Measurements from ENCODE around the gene PEPD.
A peak's percentile ranks its signal among the peaks of the same experiment; 100 is the strongest.

PEPD gene

DNA sequence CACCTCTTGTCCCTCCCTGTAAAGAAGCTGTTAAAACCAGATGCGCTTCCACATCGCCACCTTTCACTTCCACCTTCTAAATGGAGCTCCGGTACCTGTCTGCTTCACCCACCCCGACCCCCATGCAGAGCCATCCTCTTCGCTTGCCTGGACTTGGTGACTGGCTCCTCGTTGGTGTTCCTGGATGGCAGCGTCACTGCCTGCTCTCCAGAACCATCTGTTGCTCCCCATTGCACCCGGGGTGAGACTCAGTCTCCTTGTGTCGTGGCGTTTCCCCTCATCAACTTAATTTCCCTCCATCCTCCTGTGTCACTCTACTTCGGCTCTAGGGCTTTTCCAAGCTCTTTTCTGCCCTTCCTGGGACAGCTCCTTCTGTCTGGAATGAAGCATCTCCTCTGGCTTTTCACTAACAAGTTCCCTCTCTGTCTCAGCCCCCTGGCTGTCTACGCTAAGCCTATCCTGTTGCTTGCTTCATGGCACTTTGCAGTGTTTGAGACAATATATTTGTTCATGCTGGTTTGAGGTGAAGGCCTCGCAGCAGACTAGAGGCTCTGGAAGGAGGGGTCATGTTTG, 137.8 kb downstream of the PEPD start:
- no peak for DNase-seq (ENCODE audit: low read depth in 2 of 2)

DNA sequence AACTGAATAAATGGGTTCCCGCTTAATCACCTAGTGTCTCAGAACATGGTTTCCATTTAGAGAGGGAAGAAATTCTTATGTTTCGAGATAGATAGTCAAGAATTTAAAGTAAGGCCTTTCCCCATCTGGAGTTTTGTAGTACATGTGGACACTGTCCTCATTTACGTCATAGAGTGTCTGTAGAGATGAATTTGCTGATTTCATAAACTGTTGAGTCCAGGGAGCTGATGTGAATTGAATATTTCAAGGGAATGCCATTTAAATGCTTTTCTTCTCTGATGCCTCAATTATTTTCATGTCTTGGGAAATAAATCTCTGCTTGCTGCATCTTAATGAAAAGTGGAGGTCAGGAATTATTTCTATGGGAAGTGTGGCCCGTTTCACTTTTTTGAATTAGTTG, 138.6 kb downstream of the PEPD start:
- DNase-seq (ENCODE audit: low read depth in 2 of 2) = no peak

DNA sequence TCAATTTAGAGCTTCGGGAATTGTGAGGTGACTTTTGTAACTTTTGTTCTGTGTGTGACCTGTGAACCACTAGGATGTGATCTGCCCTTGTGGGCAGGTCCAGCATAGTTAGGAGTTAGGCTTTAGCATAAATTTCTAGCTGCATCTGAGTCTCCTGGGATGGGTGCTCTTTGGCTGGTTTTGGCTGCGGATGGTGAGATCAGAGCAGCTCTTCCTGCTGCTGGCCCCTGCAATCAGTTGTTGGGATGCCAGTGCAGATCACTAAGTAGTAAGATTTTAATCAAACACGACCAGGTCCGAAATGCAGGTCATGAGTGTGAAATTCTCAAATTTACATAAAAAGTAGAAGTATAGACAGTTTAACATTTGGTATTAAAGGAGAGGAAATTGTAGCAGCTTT, 139.6 kb downstream of the PEPD start:
- no peak for DNase-seq (ENCODE audit: low read depth in 2 of 2)

DNA sequence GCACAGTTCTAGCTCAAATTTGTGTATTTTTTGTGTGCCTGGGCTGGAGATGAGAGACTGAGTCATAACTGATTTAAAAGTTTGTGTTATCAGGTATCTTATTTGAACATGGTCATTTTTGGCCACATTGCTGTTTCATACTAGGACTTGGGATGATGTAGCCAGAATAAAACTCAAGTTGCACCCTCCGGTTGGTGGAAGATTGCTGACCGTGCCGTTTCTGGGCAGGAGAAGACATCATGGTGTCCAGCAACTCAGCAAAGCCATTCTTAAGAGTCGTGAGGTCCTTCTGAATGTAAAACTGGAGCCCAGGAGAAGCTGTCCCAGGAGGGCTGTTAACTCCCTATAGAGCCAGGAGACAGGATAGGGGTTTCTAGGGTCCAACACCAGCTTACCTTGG, 140.5 kb downstream of the PEPD start:
- no peak for DNase-seq (ENCODE audit: low read depth in 2 of 2)

DNA sequence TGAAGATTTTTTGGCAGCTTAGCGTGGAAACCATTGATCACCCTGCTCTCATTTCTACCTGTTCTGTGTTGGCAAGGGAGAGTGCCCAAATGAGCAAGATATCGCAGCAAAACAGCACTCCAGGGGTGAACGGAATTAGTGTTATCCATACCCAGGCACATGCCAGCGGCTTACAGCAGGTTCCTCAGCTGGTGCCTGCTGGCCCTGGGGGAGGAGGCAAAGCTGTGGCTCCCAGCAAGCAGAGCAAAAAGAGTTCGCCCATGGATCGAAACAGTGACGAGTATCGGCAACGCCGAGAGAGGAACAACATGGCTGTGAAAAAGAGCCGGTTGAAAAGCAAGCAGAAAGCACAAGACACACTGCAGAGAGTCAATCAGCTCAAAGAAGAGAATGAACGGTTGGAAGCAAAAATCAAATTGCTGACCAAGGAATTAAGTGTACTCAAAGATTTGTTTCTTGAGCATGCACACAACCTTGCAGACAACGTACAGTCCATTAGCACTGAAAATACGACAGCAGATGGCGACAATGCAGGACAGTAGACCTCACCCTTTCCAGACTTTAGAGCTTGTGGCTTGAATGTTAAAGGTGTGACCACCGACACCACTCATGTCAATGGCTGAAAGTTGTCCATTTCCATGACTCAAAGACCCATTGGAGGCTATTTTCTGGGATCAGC, 142.3 kb downstream of the PEPD start:
- no peak for DNase-seq (ENCODE audit: low read depth in 2 of 2)

DNA sequence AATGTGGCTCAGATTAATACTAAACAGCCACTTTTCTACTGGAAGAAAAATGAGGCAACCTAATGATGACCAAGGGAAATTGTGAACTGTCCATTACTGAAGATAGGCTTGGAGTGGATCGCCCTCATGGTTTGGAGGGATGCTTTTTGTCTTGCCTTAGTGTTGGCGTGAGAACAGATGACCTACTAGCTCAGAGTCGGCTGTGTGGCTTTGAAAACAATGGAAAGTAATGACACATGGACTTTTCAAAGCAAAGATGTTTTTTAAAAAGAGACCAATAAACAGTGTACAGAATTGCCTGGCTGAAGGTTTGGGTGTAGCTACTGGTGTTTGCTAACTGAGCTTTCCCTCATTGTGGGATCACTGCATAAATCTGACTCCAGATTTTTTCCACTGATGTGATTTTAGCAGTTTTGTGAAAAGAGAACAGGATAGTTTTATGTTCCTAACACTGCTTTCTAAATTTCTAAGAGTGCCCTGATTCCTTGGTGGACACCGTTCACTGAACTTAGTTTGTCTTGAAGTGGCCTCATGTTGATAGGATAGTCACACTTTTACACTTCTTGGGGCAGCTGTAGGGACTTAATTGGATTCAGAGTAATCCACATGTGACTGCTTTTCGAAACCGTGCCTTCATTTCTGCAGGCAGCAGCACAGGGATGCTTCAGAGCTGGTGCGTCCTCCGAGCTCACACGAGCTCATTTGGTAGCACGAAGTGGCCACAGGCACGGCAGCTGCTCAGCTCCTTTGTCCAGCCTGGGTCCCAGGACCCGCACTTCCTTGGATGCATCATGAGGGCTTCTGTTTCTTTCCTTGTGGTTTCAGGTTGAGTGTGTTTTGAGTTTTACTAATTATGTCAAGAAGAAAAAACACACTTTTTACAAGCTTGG, 143.8 kb downstream of the PEPD start:
- DNase-seq (ENCODE audit: low read depth in 2 of 2) = no peak

DNA sequence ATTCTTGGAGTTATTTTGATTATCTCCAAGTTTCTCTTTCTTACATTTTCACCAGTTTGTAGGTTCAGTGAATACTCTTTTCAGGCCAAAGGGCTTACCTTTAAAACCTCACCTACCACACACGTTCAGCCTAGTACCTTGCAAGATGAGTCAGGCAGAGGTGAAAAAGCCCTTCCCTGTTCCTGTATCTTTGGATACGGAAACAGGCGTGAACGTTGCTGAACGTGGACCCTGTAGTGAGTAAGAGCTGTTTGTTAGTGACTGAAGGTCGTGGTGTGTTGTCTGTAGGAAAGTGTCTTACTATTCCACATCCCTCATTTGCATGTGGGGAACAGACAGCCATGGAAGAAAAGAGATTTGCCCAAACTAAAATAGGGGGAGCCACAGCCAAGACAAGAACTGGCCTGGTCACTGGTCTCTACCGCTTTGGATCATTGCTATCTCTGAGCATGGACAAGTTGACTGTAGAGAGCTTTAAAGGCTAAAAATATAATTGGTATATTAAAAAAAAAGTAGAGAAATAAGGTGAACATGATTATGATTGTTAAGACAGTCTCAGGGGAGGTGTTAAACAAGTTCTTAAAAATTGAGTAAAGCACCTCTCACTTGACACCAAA, 144.5 kb downstream of the PEPD start:
- DNase-seq (ENCODE audit: low read depth in 2 of 2) = no peak

DNA sequence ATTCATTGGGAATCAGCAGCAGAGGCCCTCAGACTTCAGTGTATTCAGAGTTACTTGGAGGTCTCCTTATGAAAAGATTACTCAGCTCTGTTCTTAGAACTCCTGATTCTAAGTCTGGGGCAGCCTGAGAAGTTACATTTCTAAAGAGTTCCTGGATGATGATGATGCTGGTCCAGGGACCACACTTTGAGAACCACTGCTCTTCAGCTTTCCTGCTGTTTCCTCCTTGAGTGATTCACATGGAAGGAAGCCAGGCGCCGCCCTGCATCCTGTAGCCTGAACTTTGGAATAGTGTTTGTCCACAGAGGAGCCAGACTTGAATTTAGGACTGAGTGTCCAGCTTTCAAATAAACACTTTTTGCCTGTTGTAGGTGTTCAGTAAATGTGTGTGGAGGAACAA, 145.2 kb downstream of the PEPD start:
- no peak for DNase-seq (ENCODE audit: low read depth in 2 of 2)

DNA sequence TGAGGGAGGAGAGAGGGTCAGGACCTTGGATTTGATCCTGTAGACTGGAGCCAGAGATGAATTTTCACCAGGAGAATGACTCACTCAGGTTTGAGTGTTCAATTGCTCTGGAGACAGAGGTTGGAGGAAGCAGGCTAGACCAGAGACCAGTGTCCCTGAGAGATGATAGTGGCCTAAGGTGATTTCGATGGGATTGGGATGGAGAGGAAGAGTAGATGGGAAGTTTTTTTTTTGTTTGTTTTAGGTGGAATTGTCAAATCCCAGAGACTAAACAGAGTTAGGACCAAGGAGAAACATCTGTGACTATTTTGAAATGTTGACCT, 145.8 kb downstream of the PEPD start:
- DNase-seq (ENCODE audit: low read depth in 2 of 2) = no peak

DNA sequence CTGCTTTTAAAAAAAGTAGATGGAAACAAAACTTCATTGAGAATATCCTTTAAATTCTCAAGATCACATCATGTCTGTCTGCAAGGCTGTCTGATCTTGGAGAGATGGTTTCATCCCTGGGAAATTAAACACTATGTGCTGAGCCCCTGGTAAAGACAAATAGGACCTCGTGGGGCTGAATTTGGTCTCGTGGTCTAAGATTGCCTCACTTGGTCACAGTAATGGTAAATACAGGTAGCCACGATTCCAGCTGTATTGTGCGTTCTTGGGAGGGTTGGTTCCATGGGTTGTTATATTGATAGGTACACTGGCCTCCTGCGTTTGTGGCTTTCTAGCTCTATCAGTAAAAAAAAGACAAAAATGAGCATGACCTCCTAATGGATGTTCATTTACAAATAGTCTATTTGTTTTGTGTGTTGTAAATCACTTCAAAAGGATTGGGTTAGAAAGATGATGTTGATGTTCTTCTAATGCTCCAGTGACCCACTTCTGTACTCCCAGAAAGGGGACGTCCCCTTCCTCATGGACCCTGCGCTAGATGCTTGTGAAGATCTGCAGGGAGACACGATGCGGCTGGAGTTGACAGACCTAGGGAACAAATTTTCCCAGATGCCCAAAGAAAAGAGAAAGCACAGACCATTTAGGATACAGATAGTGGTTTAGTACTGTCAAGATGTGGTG, 146.3 kb downstream of the PEPD start:
- no peak for DNase-seq (ENCODE audit: low read depth in 2 of 2)

DNA sequence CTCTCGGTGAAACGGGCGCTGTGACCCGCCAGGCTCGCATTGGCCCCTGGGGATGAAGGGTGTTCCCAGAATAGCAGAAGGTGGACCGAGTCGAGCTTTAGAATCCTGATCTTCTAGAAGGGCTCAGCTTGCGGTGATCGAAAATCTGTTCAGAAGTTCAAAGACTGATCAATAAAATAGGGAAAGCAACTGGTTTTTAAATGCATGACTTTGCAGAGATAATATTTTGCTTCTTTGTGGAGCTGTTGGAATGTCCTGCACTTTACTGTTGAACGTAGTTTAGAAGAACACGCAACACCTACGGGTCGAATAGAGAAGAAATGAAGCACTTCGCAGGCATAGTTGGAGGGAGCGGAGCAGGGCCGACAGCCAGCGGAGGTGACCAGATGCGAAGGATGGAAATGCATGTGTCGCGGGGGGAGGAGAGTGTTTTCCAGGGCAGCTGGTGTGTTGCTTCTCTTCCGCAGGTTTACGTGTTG, 147.3 kb downstream of the PEPD start:
- no peak for DNase-seq (ENCODE audit: low read depth in 2 of 2)

DNA sequence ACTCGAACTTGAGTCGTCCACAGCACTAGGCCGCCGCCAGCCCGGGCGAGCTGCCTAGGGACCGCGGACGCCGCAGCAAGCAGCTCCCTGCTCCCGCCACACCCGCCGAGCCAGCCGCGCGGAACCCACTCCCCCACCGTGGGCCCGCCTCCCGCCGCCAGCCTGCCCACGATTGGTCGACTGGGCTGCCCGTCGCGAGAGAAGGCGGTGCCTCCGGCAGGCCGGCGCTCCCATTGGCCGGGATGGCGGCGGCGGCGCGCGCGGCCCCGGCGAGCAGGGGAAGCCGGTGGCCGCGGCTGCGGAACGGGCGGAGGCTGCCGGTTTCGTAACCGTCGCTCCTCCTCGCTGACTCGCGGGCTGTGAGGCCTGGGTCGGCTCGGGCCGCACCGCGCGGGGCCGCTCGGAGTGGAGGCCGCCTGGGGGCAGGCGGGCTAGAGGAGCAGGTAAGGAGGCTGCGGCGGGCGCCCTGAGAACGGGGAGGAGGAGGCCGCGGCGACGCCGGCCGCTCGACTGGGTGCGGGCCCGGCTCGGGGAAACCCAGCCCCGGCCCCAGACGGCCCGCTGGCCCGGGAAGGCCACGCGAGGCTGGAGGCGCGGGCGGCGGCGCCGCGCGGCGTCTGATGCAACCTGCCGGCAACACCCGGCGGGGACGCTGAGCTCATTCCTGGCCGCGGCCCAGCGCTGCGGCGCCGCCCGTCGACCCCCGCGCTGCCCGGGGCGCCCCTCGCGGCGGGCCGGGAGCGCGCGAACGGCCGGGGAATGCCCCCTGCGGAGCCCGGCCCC, 147.9 kb downstream of the PEPD start, which contains the start of gene CEBPG:
Gene CEBPG (plus strand): TSS at position 257 of the 783 bp plus-strand sequence. CDS start 5,531 bp downstream, outside the sequence.
- peak; percentile 85 to 87 for DNase-seq (ENCODE audit: low read depth in 2 of 2)

DNA sequence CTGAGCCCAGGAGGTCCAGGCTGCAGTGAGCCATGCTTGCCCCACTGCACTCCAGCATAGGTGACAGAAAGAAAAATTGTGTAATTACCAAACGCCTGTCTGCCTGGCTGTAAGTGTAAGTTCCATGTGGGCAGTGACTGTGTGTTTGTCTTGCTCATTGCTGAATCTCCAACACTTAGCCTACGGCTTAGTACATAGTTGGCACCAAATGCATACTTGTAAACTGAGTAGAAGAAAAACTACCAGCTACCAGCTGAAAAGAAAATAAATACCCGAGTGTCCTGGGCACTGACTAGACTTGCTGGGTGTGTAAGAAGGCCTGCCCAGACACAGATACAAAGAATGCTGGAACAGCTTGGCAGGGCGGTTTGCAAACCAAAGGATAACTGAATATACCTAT, 150.8 kb downstream of the PEPD start:
- DNase-seq (ENCODE audit: low read depth in 2 of 2) = no peak

DNA sequence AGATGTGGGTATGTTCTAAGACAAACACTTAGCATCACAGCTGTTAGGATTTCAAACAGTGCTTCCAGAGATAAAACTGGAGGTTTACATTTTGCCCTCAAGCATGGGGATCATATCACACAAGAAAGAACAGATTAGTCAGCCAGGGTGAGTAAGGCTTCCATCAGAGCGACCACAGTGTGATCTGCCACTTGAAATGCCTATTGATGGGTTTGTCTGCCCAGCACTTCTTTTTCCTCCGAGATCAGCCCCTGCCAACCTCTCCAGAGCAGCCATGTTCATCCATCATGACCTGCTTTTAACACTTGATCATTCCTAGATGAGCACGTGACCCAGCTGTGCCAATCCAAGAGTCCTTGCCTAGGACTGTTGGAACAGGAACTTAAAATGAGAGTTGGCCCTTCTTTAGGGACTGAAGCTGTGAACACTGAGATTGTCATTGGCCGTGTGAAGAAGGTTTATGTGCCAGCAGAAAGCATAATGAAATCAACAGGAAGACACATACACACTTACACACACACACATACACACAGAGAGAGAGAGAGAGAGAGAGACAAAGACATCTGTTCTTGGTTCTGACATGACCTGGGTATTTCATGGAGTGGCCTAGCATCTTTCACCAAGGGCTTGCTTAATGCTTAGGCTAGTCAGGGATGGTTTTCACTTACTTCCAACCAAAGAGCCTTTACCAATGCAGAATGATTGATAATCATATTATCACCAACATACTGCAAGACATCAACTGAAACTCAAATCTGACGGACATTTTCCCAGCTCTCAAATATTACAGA, 153.3 kb downstream of the PEPD start:
- DNase-seq (ENCODE audit: low read depth in 2 of 2) = no peak

DNA sequence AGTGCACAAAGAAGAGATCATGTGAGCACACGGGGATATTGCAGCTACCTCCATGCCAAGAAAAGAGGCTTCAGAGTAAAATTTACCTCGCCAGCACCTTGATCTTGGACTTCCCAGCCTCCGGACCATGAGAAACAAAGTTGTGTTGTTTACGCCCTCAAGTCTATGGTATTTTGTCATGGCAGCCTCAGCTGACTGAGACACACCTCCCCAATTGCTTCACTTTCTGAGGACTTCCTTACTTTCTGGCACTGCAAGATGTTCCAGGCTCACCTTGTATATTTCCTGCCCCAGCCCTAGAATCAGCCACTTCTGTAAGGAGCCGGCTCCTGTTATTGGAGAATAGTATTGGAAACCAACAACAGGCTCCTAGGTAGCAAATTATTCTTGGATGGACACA, 154.7 kb downstream of the PEPD start:
- no peak for DNase-seq (ENCODE audit: low read depth in 2 of 2)

DNA sequence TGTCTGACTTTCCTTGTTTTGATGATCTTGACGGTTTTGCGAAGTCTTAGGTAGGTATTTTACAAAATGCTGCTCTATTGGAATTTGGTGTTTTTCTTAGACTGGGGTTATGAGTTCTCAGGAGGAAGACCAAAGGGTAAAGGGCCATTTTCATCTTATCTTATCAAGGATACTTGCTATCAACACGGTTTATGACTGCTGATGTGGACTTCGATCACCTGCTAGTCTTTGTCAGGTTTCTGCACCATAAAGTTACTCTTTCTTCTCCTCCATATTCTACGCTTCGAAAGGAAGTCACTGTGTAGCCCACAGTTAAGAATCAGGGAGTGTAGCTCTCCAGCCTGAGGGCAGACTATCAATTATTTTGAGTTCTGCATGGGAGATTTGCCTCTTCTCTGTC, 155.5 kb downstream of the PEPD start:
- DNase-seq (ENCODE audit: low read depth in 2 of 2) = no peak

DNA sequence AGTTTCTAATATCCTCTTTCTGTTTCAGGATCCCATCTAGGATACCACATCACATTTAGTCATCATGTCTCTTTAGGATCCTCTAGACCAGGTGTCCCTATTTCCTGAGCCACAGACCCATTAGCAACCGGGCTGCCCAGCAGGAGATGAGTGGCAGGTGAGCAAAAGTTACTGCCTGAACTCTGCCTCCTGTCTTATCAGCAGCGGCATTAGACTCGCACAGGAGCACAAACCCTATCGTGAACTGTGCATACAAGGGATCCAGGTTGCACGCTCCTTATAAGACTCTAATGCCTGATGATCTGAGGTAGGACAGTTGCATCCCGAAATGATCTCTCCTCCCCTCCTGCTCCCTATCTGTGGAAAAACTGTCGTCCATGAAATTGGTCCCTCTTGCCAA, 155.9 kb downstream of the PEPD start:
- DNase-seq (ENCODE audit: low read depth in 2 of 2) = no peak

DNA sequence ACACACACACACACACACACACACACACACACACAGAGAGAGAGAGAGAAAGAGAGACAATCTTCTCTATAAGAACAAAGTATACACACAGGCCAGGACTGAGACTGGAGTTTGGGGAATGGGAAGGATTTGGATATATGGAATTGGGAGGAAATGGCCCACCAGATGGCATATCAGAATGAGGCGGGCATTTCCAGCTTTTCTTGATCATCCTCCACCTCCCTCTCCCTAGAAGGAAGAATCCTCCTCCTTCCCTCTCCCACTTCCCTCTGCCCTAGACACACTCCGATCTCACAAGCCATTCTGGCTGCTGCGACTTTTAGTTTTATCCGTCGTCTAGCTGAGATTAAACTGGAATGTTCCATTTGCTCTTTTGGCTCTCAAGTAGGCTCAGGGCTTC, 158.1 kb downstream of the PEPD start:
- DNase-seq (ENCODE audit: low read depth in 2 of 2) = no peak

DNA sequence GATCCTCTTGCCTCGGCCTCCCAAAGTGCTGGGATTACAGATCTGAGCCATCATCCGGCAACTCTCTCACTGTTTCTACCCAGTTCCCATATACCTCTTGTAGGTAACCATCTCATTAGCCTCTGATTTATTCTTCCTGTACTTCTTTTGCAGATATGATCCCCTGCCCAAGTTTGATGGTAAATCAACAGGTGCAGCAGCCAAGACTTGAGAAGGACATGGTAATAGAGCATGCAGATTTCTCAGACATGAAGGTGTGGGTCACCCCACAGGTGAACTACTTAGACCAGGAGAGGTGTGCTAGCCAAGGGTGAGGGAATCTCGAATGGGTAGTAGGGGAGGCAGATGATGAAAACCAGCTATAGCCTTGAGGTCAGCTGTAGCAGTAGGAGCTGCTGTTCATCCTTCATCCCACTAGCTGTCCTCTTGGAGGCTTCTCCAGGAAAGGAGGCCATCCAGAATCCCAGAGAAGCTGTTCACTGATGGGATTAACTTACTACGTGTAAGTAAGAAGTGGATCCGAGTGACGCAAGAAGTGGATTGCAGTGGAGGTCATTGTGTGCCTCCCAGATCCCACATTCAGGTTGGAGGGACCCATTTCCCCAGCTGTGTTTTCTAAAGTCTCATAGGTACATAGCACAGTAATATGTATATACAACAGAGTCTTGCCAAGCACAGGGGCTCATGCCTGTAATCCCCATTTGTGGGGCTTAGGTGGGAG, 158.9 kb downstream of the PEPD start:
- no peak for DNase-seq (ENCODE audit: low read depth in 2 of 2)

DNA sequence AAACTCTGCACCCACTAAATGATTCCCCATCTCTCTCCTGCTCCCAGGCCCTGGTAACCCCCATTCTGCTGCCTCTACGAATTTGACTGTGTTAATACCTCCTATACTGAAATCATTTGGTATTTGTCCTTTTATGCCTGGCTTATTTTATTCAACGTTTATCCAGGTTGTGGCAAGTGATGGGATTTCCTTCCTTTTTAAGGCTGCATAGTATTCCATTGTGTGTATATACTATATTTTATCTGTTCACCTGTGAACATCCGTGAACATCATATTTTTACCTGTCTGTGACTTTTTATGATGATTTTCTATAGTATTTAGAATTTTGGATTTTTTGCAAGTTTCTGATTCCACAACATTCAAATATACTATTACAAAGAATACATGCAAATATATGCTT, 162.0 kb downstream of the PEPD start:
- DNase-seq (ENCODE audit: low read depth in 2 of 2) = no peak
